Measurements from ENCODE around the gene ITPR1.

The ITPR1 gene

DNA sequence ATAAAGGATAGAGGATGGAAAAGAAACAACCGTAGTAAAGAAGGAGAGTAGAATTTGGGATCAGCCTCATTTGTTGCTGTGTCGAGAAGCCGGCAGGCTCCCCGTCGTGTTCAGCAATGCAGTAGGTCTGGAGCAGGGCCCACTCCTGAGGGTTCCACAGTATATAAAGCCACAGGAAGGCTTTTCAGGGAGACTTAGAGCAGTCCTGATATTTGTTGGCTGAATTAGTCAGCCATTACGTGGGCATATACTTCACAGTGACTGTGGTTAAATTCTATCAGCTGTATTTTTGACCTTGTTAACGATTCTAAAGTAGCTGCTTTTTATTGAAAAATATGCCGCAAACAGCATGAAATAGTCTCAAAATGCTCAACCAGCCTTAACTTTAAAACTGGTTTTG lies 149.5 kb downstream of the ITPR1 start:
- Histone ChIP-seq H3K4me3 (no peak overlapping the region), H3K9ac (no peak overlapping the region), H3K27me3 (no peaks in the 10 kb centered on the region), H3K4me2 (no peak overlapping the region), H4K20me1 (no peaks in the 10 kb centered on the region), H3K9me3 (0 out of 2 replicates have a peak, but pooled peaks cover 8% of the 10 kb centered on the region), H3K27ac (no peak overlapping the region), H3K36me3 (peaks cover 76% of the 10 kb centered on the region), H3K4me1 (no peaks in the 10 kb centered on the region)
- no peak for TF ChIP-seq Cebpa-rat (IDR thresholded peaks at IDR 0.05)

- H3K9me3 ChIP-seq, result 0 out of 2 replicates have a peak, but pooled peaks cover 9% of the 10 kb centered on the region
- no peak for TF ChIP-seq Cebpa-rat (IDR thresholded peaks at IDR 0.05)
- H3K27me3 ChIP-seq, result no peaks in the 10 kb centered on the region
- no peak overlapping the region for H3K4me2 ChIP-seq
- H3K27ac ChIP-seq, result no peak overlapping the region
- H3K4me1 ChIP-seq, result no peaks in the 10 kb centered on the region
- H3K9ac ChIP-seq, result no peak overlapping the region
- H3K36me3 ChIP-seq, result peaks cover 74% of the 10 kb centered on the region
- H3K4me3 ChIP-seq, result no peak overlapping the region
- H4K20me1 ChIP-seq, result no peaks in the 10 kb centered on the region
Observed at GRCh38 chr3:4643904-4644547, 150.9 kb downstream of the ITPR1 start.

- no peak overlapping the region for H3K4me2 ChIP-seq
- H3K36me3 ChIP-seq, result peaks cover 66% of the 10 kb centered on the region
- H3K4me3 ChIP-seq, result no peak overlapping the region
- H3K27ac ChIP-seq, result no peak overlapping the region
- no peaks in the 10 kb centered on the region for H4K20me1 ChIP-seq
- H3K9ac ChIP-seq, result no peak overlapping the region
- no peaks in the 10 kb centered on the region for H3K4me1 ChIP-seq
- H3K27me3 ChIP-seq, result no peaks in the 10 kb centered on the region
- 0 out of 2 replicates have a peak, but pooled peaks cover 9% of the 10 kb centered on the region for H3K9me3 ChIP-seq
- TF ChIP-seq Cebpa-rat (IDR thresholded peaks at IDR 0.05), result no peak
Observed at GRCh38 chr3:4644951-4645350, 151.8 kb downstream of the ITPR1 start.

GRCh38 chr3:4645468-4645867 lies 152.3 kb downstream of the ITPR1 start:
- H3K4me2 ChIP-seq, result no peak overlapping the region
- H3K4me3 ChIP-seq, result no peak overlapping the region
- H3K27me3 ChIP-seq, result no peaks in the 10 kb centered on the region
- 0 out of 2 replicates have a peak, but pooled peaks cover 9% of the 10 kb centered on the region for H3K9me3 ChIP-seq
- no peak for TF ChIP-seq Cebpa-rat (IDR thresholded peaks at IDR 0.05)
- no peak overlapping the region for H3K27ac ChIP-seq
- H3K36me3 ChIP-seq, result peaks cover 61% of the 10 kb centered on the region
- H4K20me1 ChIP-seq, result no peaks in the 10 kb centered on the region
- H3K4me1 ChIP-seq, result no peaks in the 10 kb centered on the region
- no peak overlapping the region for H3K9ac ChIP-seq

DNA sequence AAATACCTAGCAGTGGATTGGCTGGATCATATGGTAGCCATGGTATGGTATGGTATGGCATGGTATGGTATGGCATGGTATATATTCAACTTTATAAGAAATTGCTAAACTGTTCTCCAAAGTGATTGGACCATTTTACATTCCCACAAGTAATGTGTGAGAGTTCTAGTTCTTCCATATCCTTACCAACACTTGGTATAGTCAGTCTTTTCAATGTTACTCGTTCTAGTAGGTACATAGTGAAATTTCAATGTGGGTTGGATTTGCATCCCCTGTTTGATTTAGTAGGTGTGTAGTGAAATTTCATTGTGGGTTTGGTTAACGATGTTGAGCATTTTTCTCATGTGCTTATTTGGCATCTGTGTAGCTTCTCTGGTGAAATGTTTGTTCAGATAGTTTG lies 154.3 kb downstream of the ITPR1 start:
- Histone ChIP-seq H3K27ac (no peak overlapping the region), H3K9ac (no peak overlapping the region), H4K20me1 (no peaks in the 10 kb centered on the region), H3K4me3 (no peak overlapping the region), H3K27me3 (no peaks in the 10 kb centered on the region), H3K9me3 (0 out of 2 replicates have a peak, but pooled peaks cover 9% of the 10 kb centered on the region), H3K4me1 (peaks cover 10% of the 10 kb centered on the region), H3K36me3 (peaks cover 48% of the 10 kb centered on the region), H3K4me2 (no peak overlapping the region)
- no peak for TF ChIP-seq Cebpa-rat (IDR thresholded peaks at IDR 0.05)

GRCh38 chr3:4655145-4656045 lies 162.2 kb downstream of the ITPR1 start:
- Histone ChIP-seq H3K4me1 (peaks cover 26% of the 10 kb centered on the region), H3K9ac (no peak overlapping the region), H3K27ac (no peak overlapping the region), H3K4me3 (no peak overlapping the region), H3K4me2 (no peak overlapping the region), H3K9me3 (no peaks in the 10 kb centered on the region), H3K36me3 (peaks cover 44% of the 10 kb centered on the region), H4K20me1 (peaks cover 5% of the 10 kb centered on the region; the same call in 1 of the 2 replicates), H3K27me3 (no peaks in the 10 kb centered on the region)
- no peak for TF ChIP-seq Cebpa-rat (IDR thresholded peaks at IDR 0.05)

DNA sequence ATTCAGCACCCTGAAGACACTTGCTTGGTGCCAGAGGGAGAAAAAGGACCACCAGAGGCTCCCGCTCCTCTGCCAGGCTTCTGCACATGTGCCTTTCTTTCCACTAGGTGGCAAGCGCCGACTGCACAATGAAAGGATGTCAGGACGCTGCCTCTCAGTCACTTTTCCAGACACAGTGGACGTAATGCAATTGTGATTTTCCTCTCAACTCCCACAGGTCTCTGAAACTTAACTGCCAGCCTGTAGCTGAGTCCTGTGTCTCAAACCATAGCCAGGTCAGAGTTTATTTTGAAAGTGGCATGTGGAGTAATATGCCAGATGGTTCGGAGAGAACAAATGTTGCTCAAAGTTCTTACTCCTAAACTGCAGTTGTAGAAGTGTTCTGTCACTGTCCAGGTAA lies 162.9 kb downstream of the ITPR1 start:
- Histone ChIP-seq H3K4me3 (no peak overlapping the region), H3K9me3 (no peaks in the 10 kb centered on the region), H3K4me1 (peaks cover 26% of the 10 kb centered on the region), H3K4me2 (no peak overlapping the region), H3K9ac (no peak overlapping the region), H3K27me3 (no peaks in the 10 kb centered on the region), H4K20me1 (peaks cover 5% of the 10 kb centered on the region; the same call in 1 of the 2 replicates), H3K36me3 (peaks cover 46% of the 10 kb centered on the region), H3K27ac (no peak overlapping the region)
- TF ChIP-seq Cebpa-rat (IDR thresholded peaks at IDR 0.05), result no peak

GRCh38 chr3:4656626-4657328 lies 163.6 kb downstream of the ITPR1 start:
- no peak overlapping the region for H3K4me3 ChIP-seq

GRCh38 chr3:4660936-4661335 lies 167.8 kb downstream of the ITPR1 start:
- Histone ChIP-seq H3K27ac (no peak overlapping the region), H3K9ac (no peak overlapping the region), H3K4me2 (no peak overlapping the region), H3K27me3 (no peaks in the 10 kb centered on the region), H3K36me3 (peaks cover 58% of the 10 kb centered on the region), H3K9me3 (no peaks in the 10 kb centered on the region), H3K4me1 (no peaks in the 10 kb centered on the region), H3K4me3 (no peak overlapping the region), H4K20me1 (no peaks in the 10 kb centered on the region)
- TF ChIP-seq Cebpa-rat (IDR thresholded peaks at IDR 0.05), result no peak

More at GRCh38 chr3:4656626-4657328, 163.6 kb downstream of the ITPR1 start:
- Histone ChIP-seq H3K27me3 (no peaks in the 10 kb centered on the region), H3K36me3 (peaks cover 52% of the 10 kb centered on the region), H4K20me1 (peaks cover 5% of the 10 kb centered on the region; the same call in 1 of the 2 replicates), H3K27ac (no peak overlapping the region), H3K4me1 (peaks cover 22% of the 10 kb centered on the region), H3K9ac (no peak overlapping the region), H3K4me2 (no peak overlapping the region), H3K9me3 (no peaks in the 10 kb centered on the region)
- no peak for TF ChIP-seq Cebpa-rat (IDR thresholded peaks at IDR 0.05)
